T-cell (primary cell): ENCODE results near the gene KCNG4. TPM values are rescaled to one million over a fixed set of nuclear protein-coding genes. Genes with fewer than 3 reads are reported as not detected.

Experiments used
- ATAC-seq, 4 experiments: fragments of 200-7000 bp in 3 of 4; fragments of 150-1000 bp in 1 of 4; cut with Tn5 transposase; replicated peaks in 1 of 4; 1 replicate in 3 of 4; 2 replicates in 1 of 4; pipeline ENCODE4 v1.10.0; 2021; ENCODE audit warnings: moderate library complexity in 3 of 4, mild to moderate bottlenecking in 2 of 4, moderate number of reproducible peaks in 1 of 4
- CTCF ChIA-PET, 2 donors: fragments of 300-600 bp; sonication (Branson Sonifier 250); formaldehyde crosslinking; loops; one replicate each; lab custom pipeline; 2022; ENCODE audit warnings: antibody characterized with exemption in 2 of 2; lab: Charles Lee
- POLR2A ChIA-PET, 2 donors: fragments of 300-600 bp; sonication (Branson Sonifier 250); formaldehyde crosslinking; loops; one replicate each; lab custom pipeline; 2022; ENCODE audit warnings: antibody characterized with exemption in 2 of 2; lab: Charles Lee
- DNase-seq, 35 experiments: peaks; one replicate each; pipeline versions ENCODE4 v3.0.0 to v3.0.0-alpha.2; 2013 to 2023
- H3K27ac ChIP-seq: one replicate; pipeline ENCODE4 v1.5.1; 2013; ENCODE audit warnings: low read length
- H3K27me3 ChIP-seq, 2 experiments: replicated peaks in 1 of 2; 1 replicate in 1 of 2; 2 replicates in 1 of 2; pipeline versions ENCODE4 v1.6.1 to v1.7.0; 2013; ENCODE audit warnings: low read length in 1 of 2, mixed read lengths in 1 of 2; ENCODE audit not compliant: control insufficient read depth in 2 of 2, insufficient read depth in 2 of 2; ENCODE audit errors: extremely low read depth in 1 of 2
- H3K36me3 ChIP-seq, 2 donors: 1 replicate in 1 of 2; 2 replicates in 1 of 2; pipeline versions ENCODE4 v1.6.1 to v1.7.0; 2013; ENCODE audit warnings: low read length in 1 of 2; ENCODE audit not compliant: control insufficient read depth in 2 of 2, insufficient read depth in 1 of 2; ENCODE audit errors: extremely low read depth in 1 of 2
- H3K4me1 ChIP-seq, 2 experiments: 1 replicate in 1 of 2; 2 replicates in 1 of 2; pipeline versions ENCODE4 v1.6.1 to v1.7.0; 2013; ENCODE audit warnings: low read length in 2 of 2, mixed read lengths in 1 of 2; ENCODE audit not compliant: insufficient read depth in 2 of 2, control insufficient read depth in 1 of 2; ENCODE audit errors: extremely low read depth in 1 of 2
- H3K4me3 ChIP-seq, 2 donors: 1 replicate in 1 of 2; 2 replicates in 1 of 2; pipeline versions ENCODE4 v1.5.1 to v1.7.0; 2013; ENCODE audit warnings: mild to moderate bottlenecking in 2 of 2, low read length in 1 of 2, moderate library complexity in 1 of 2; ENCODE audit not compliant: control insufficient read depth in 1 of 2; ENCODE audit errors: extremely low read depth in 1 of 2
- H3K9me3 ChIP-seq: 2 replicates; pipeline ENCODE4 v1.7.0; 2013
- H3K27ac Mint-ChIP-seq, 2 donors: one replicate each; pipeline ENCODE4 v1.8.0; 2020 to 2021; ENCODE audit warnings: mild to moderate bottlenecking in 2 of 2, mixed read lengths in 2 of 2
- H3K27me3 Mint-ChIP-seq, 2 donors: one replicate each; pipeline ENCODE4 v1.8.0; 2021 to 2022; ENCODE audit warnings: mixed read lengths in 2 of 2
- H3K36me3 Mint-ChIP-seq: one replicate; pipeline ENCODE4 v1.8.0; 2021; ENCODE audit warnings: mixed read lengths
- H3K4me1 Mint-ChIP-seq, 3 donors: one replicate each; pipeline ENCODE4 v1.8.0; 2020 to 2022; ENCODE audit warnings: mixed read lengths in 3 of 3, mild to moderate bottlenecking in 1 of 3
- H3K4me3 Mint-ChIP-seq, 3 donors: one replicate each; pipeline ENCODE4 v1.8.0; 2020 to 2022; ENCODE audit warnings: mild to moderate bottlenecking in 3 of 3, mixed read lengths in 3 of 3, moderate library complexity in 3 of 3
- H3K9me3 Mint-ChIP-seq, 3 donors: one replicate each; pipeline ENCODE4 v1.8.0; 2020 to 2022; ENCODE audit warnings: mixed read lengths in 3 of 3
- WGBS: methylation state at CpG from one replicate; pipeline ENCODE4 v1.1.5; 2013; ENCODE audit warnings: missing lambda C conversion rate; ENCODE audit not compliant: insufficient coverage; 5-methylcytosine and 5-hydroxymethylcytosine counted together
- total RNA-seq, 35 experiments: library from RNA in 6 of 35; stranded (reverse) in 6 of 35; fragments of 120-200 nt in 1 of 35; gene quantifications; one replicate each; pipeline versions ENCODE4 v1.2.1 to v1.2.4 and lab custom pipeline; 2013 to 2026

KCNG4 gene
- total RNA-seq, 5 donors from 2014 or later (not counting 1 experiment from before 2014, with no cell fraction given) = not detected

GRCh38 chr16:84228256-84228838 lies 11.5 kb downstream of the KCNG4 start:
- H3K4me3 ChIP-seq = no peak overlapping the region
- ATAC-seq (no peak), DNase-seq (no peak)
- 40% methylated on average over 14 of the region's 18 CpGs for WGBS
- no peak overlapping the region for H3K27ac Mint-ChIP-seq
- no peaks in the 10 kb centered on the region for H3K36me3 ChIP-seq
- H3K9me3 Mint-ChIP-seq = no peaks in the 10 kb centered on the region
- peaks cover 16 to 38% of the 10 kb centered on the region in 2 donors for H3K27me3 Mint-ChIP-seq
- POLR2A ChIA-PET = no interaction called here
- no peaks in the 10 kb centered on the region for H3K4me1 ChIP-seq
- no peaks in the 10 kb centered on the region for H3K36me3 Mint-ChIP-seq
- H3K27ac ChIP-seq = no peak overlapping the region
- peaks cover 2 to 50% of the 10 kb centered on the region in 2 experiments for H3K27me3 ChIP-seq
- no peaks in the 10 kb centered on the region for H3K9me3 ChIP-seq
- H3K4me1 Mint-ChIP-seq = no peaks in the 10 kb centered on the region
- no peak overlapping the region for H3K4me3 Mint-ChIP-seq
- CTCF ChIA-PET = no interaction called here

- ATAC-seq = no peak
- peaks cover 16 to 40% of the 10 kb centered on the region in 2 donors for H3K27me3 Mint-ChIP-seq
Measured at GRCh38 chr16:84227548-84227947, 12.3 kb downstream of the KCNG4 start.

DNA sequence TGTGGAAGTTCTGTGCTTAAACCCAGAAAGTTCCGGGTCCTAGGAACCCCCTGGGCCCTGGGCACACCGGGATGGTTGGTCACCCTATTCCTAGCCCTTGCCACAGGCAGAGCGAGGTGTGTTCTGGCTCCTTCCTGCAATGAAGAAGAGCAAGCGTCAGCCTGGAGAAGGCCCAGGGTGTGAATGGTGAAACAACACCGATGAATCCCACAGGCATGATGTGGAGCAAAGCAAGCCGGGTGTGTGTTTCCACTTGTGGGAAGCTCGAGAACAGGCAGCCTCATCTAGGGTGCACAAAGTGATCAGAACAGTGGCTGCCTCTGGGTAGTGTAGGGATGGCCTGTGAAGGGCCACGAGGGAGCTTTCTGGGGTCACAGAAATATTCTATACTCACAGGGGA lies 13.8 kb downstream of the KCNG4 start:
- Histone ChIP-seq H3K9me3 (no peaks in the 10 kb centered on the region), H3K36me3 (no peaks in the 10 kb centered on the region), H3K4me3 (no peak overlapping the region), H3K4me1 (no peaks in the 10 kb centered on the region), H3K27ac (no peak overlapping the region), H3K27me3 (peaks cover 0 to 55% of the 10 kb centered on the region in 2 experiments)
- Mint-ChIP-seq H3K4me1 (no peaks in the 10 kb centered on the region), H3K9me3 (no peaks in the 10 kb centered on the region), H3K27me3 (peaks cover 12 to 44% of the 10 kb centered on the region in 2 donors), H3K36me3 (no peaks in the 10 kb centered on the region), H3K27ac (no peak overlapping the region), H3K4me3 (no peak overlapping the region)
- 60% methylated on average over 2 of the region's 8 CpGs for WGBS
- no peak for ATAC-seq
- ChIA-PET CTCF (no interaction called here), POLR2A (no interaction called here)
- DNase-seq = no peak

More at GRCh38 chr16:84227548-84227947, 12.3 kb downstream of the KCNG4 start:
- H3K27me3 ChIP-seq = peaks cover 0 to 54% of the 10 kb centered on the region in 2 experiments
- Mint-ChIP-seq H3K36me3 (no peaks in the 10 kb centered on the region), H3K9me3 (no peaks in the 10 kb centered on the region), H3K4me1 (no peaks in the 10 kb centered on the region), H3K4me3 (no peak overlapping the region), H3K27ac (no peak overlapping the region)
- no peak overlapping the region for H3K4me3 ChIP-seq
- ChIA-PET POLR2A (no interaction called here), CTCF (no interaction called here)
- H3K9me3 ChIP-seq = no peaks in the 10 kb centered on the region
- no peaks in the 10 kb centered on the region for H3K4me1 ChIP-seq
- WGBS = 80% methylated on average over 5 of the region's 6 CpGs
- H3K27ac ChIP-seq = no peak overlapping the region
- no peaks in the 10 kb centered on the region for H3K36me3 ChIP-seq
- DNase-seq = no peak

GRCh38 chr16:84225571-84225970 lies 14.2 kb downstream of the KCNG4 start:
- H3K27me3 ChIP-seq = peaks cover 0 to 51% of the 10 kb centered on the region in 2 experiments
- Mint-ChIP-seq H3K36me3 (no peaks in the 10 kb centered on the region), H3K4me1 (no peaks in the 10 kb centered on the region), H3K4me3 (no peak overlapping the region), H3K27ac (no peak overlapping the region), H3K27me3 (peaks cover 12 to 39% of the 10 kb centered on the region in 2 donors), H3K9me3 (no peaks in the 10 kb centered on the region)
- H3K36me3 ChIP-seq = no peaks in the 10 kb centered on the region
- ChIA-PET CTCF (no interaction called here), POLR2A (no interaction called here)
- no peaks in the 10 kb centered on the region for H3K9me3 ChIP-seq
- WGBS = 96% methylated on average over 5 of the region's 7 CpGs
- DNase-seq (no peak), ATAC-seq (no peak)
- H3K4me1 ChIP-seq = no peaks in the 10 kb centered on the region
- no peak overlapping the region for H3K4me3 ChIP-seq
- H3K27ac ChIP-seq = no peak overlapping the region

- H3K9me3 ChIP-seq = no peaks in the 10 kb centered on the region
- ATAC-seq (no peak), DNase-seq (no peak)
- Mint-ChIP-seq H3K36me3 (no peaks in the 10 kb centered on the region), H3K27ac (no peak overlapping the region), H3K4me1 (no peaks in the 10 kb centered on the region), H3K9me3 (no peaks in the 10 kb centered on the region), H3K27me3 (peaks cover 12 to 37% of the 10 kb centered on the region in 2 donors), H3K4me3 (no peak overlapping the region)
- ChIA-PET CTCF (no interaction called here), POLR2A (no interaction called here)
- no peak overlapping the region for H3K27ac ChIP-seq
- 75% methylated on average over 2 of the region's 3 CpGs for WGBS
- H3K4me3 ChIP-seq = no peak overlapping the region
- no peaks in the 10 kb centered on the region for H3K36me3 ChIP-seq
- peaks cover 0 to 48% of the 10 kb centered on the region in 2 experiments for H3K27me3 ChIP-seq
- no peaks in the 10 kb centered on the region for H3K4me1 ChIP-seq
Measured at GRCh38 chr16:84225126-84225525, 14.7 kb downstream of the KCNG4 start.

- DNase-seq (no peak), ATAC-seq (no peak)
- Histone ChIP-seq H3K36me3 (no peaks in the 10 kb centered on the region), H3K4me1 (no peaks in the 10 kb centered on the region), H3K4me3 (no peak overlapping the region), H3K27me3 (peaks cover 0 to 44% of the 10 kb centered on the region in 2 experiments), H3K9me3 (no peaks in the 10 kb centered on the region), H3K27ac (no peak overlapping the region)
- ChIA-PET POLR2A (no interaction called here), CTCF (interaction anchor here in 1 of 2 donors (1.0 kb wide), 1 partner anchor 9 kb away, joined by 3 read pairs; no protein-coding TSS in a partner anchor)
- H3K27ac Mint-ChIP-seq = no peak overlapping the region
- no peak overlapping the region for H3K4me3 Mint-ChIP-seq
- no peaks in the 10 kb centered on the region for H3K9me3 Mint-ChIP-seq
- no peaks in the 10 kb centered on the region for H3K36me3 Mint-ChIP-seq
- no peaks in the 10 kb centered on the region for H3K4me1 Mint-ChIP-seq
- WGBS = 92% methylated on average over 2 of the region's 3 CpGs
- peaks cover 12 to 37% of the 10 kb centered on the region in 2 donors for H3K27me3 Mint-ChIP-seq
Measured at GRCh38 chr16:84224554-84224953, 15.3 kb downstream of the KCNG4 start.
